ENCODE measurements around the gene ZNF740. TPM values are rescaled to one million over a fixed set of nuclear protein-coding genes. Genes with fewer than 3 reads are reported as not detected.
A peak's percentile ranks its signal among the peaks of the same experiment; 100 is the strongest.
"Not testable (repeated sequence)": the region's sequence is repeated elsewhere in the genome, so short reads cannot be mapped to it uniquely, and the experiment has no call there.

ZNF740 gene, protein sequence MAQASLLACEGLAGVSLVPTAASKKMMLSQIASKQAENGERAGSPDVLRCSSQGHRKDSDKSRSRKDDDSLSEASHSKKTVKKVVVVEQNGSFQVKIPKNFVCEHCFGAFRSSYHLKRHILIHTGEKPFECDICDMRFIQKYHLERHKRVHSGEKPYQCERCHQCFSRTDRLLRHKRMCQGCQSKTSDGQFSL
- polyA plus RNA-seq (ENCODE audit: insufficient read length): 28.3 TPM

GRCh38 chr12:53180220-53180930 is at the start of gene ZNF740, which contains the start of gene CSAD:
Gene ZNF740 (plus strand): TSS chr12:53180722. CDS start chr12:53181984, 1,262 bp downstream.
Gene CSAD (minus strand): TSS chr12:53180925. CDS start chr12:53173470, 7,455 bp downstream.
- DNase-seq: peak; percentile 98

- DNase-seq: no peak
Observed at GRCh38 chr12:53131844-53132243, 48.7 kb upstream of the ZNF740 start.

DNA sequence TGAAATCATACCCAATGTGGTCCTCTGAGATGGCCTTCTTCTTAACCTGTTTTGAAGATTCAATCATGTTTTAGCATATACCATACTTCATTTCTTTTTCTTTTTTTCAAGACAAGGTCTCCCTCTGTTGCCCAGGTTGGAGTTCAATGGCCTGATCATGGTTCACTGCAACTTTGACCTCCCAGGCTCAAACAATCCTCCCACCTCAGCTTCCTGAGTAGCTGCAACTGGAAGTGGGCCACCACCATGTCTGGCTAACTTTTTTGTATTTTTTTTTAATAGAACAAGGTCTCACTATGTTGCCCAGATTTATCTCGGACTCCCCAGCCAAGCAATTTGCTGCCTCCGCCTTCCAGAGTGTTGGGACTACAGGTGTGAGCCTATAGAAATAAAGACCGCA is 46.8 kb upstream of the ZNF740 start:
- no peak for DNase-seq

GRCh38 chr12:53143355-53143754 is 37.2 kb upstream of the ZNF740 start:
- no peak for DNase-seq

DNA sequence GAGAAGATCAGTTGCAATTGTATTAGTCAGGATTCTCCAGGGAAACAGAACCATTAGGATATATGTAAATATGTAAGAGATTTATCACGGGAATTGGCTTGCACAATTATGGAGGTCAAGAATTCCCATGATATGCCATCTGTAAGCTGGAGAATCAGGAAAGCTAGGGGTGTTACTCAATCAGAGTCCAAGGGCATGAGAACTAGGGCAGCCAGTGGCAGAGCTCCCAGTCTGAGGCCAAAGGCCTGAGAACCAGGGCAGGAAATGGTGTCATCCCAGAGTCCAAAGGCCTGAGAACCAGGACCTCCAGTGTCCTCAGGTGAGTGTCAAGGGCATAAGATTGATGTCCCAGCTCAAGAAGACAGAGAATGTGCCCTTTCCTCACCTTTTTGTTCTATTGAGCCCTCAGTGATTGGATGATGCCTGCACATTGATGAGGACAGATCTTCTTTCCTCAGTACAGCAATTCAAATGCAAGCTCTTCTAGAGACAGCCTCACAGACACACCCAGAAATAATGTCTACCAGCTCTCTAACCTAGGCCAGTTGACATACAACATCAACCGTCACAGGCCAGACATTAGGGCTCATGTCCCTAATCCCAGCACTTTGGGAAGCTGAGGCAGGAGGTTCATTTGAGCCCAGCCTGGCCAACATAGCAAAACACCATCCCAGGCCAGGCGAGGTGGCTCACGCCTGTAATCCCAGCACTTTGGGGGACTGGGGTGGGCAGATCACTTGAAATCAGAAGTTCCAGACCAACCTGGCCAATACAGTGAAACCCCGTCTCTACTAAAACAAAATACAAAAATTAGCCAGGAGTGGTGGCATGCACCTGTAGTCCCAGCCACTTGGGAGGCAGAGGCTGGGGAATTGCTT is 34.9 kb upstream of the ZNF740 start:
- DNase-seq: no peak

GRCh38 chr12:53147181-53147580 is 33.3 kb upstream of the ZNF740 start:
- DNase-seq: no peak

- no peak for DNase-seq
Observed at GRCh38 chr12:53147653-53148052, 32.9 kb upstream of the ZNF740 start.

DNA sequence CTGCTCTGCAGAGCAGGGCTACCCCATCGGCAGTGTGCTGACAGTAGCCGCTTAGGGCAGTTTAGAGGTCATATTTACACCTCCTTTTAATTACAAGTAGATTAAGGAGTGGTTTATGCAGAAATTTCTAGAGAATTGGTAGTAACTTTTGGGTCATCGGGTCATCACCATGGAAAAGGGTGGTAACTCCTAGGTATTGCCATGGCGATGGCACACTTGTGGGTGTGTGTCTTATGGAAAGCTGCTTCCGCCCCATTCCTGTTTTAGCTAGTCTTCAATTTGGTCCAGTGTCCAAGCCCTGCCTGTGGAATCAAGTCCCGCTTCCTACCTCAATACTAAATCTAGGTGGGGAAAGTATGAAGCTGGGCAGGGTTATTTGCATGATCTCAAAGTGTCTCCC is 29.5 kb upstream of the ZNF740 start:
- DNase-seq: no peak

- DNase-seq: no peak
Observed at GRCh38 chr12:53152390-53152789, 28.1 kb upstream of the ZNF740 start.

DNA sequence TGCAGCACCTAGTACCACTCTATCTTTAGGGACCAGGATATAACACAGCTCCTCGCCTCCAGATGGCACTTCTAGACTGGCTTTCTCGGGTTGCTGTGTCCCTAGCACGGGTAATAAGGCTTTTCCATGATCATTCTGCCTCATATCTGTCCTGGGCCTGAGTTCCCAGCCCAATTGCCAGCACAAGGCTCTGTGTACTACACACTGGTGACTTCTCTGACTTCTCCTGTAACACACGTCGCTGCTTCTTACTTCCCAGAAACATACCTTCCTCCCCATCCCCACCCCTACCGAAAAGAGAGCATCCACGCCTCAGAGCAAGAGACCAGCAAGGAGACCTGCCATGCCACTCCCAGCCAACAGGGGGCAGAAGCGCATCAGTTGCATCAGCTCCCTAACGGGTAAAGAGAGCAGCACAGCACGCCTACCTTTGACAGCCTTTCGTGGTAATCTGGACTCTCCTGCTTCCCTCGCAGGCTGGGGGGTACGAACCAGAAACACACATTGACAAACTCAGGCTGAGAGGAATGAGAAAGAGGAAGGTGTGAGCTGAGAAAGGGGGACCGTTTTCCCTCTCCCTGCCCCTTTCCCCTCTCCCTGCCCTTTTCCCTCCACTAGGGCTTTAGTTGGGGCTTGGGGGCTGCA is 21.2 kb upstream of the ZNF740 start:
- DNase-seq: peak; percentile 69

DNA sequence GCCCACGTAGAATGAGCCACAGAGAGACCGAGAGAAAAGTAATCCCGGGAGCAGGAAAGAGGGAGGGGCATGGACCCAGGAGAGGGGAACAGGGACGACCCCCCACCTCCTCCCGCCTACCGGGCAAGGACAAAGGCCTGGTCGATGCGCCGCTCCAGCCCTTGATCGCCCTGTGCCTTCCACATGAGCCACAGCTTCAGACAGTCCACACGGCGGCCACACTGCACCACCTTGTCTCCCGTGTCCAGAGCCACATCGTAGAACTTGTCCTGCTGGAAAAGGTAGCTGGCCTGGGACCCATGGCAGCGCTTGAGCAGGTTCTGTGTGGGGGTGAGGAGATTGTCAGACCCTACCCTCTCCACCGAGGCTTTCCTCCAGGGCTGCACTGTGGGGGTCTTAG is 20.5 kb upstream of the ZNF740 start:
- no peak for DNase-seq

DNA sequence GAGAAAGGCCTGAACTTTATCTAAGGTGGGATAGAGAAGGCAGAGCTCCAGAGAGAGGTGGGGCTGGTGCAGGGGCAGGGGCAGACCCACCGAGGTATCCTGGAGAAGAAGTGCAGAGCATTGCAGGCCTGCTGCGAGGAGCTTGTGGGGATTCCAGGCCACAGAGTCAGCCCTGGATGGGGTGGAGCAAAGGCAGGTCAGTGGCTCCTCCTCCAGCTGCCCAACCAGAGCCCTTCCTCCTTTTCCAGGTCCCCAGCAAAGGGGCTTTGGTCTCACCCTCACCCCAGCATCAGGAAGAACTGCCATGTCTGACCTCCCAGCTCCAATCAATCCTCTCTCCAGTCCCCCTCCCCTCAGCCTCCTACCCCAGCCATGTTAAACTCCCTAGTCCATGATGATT is 19.8 kb upstream of the ZNF740 start:
- no peak for DNase-seq

- no peak for DNase-seq
Observed at GRCh38 chr12:53161119-53161911, 19.2 kb upstream of the ZNF740 start.

DNA sequence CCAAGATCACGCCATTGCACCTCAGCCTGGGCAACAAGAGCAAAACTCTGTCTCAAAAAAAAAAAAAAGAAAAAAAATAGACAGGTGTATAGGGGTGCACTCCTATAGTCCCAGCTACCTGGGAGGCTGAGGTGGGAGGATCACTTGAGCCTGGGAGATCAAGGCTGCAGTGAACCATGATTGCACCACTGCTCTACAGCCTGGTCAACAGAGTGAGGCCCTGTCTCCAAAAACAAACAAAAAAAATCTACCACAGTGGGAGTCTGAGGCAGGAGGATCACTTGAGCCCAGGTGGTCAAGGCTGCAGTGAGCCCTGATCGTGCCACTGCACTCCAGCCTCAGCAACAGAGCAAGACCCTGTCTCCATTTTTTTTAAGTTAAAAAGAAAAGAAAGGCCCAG is 17.5 kb upstream of the ZNF740 start:
- DNase-seq: not testable (repeated sequence)

DNA sequence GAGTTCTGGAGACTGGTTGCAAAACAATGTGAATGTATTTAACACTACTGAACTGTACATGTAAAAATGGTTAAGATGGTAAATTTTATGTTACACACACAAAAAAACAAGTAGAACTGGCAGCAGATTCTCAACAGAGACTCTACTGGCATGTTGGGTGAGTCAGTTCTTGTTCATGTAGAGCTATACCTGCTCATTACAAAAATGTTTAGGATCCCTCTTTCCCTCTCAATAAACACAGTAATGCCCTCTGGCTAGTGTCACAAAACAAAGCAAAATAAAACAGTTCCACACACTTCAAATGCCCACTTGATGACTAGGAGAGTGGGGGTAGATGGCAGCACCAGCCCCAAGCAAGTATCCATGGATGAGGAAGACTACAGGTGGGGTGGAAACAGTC is 13.7 kb upstream of the ZNF740 start:
- DNase-seq: no peak

DNA sequence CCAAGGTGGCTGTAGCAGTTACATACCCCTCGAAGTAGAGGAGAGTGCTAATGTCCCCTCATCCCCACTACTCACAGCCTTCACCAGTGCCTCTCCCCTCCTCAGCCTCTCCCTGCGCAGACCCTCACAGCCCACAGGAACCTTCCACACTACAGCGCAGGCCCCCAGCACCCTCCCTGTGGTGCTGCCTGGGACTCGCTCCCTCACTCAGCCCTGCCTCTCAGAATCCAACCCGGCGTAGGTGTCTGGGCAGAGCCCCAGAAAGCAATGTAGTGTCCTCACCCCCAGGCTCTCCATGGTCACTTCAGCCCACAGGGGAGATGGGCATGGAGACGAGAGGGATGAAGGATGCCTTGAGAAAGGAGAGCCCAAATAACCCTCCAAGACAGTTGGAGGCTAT is 10.9 kb upstream of the ZNF740 start:
- no peak for DNase-seq

DNA sequence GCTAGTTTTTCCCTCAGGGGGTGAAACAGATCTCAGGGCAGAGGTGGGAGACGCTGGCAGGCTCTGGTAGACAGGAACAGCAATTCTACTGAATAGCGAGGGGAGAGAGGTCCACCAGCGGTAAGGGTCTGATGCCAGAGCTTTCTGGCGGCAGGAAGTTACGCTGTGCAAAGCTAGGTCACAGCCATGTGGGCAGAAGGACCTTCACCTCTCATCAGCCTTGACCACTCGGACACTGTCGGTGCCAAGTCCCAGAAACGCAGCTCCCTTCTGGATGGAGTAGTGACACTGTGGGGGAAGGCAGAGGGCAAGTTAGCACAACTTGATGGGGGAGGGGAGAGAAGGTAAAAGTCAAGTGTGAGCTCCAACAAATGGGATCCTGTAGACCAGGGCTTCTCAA is 10.3 kb upstream of the ZNF740 start:
- DNase-seq: no peak

- no peak for DNase-seq
Observed at GRCh38 chr12:53170876-53171724, 9.4 kb upstream of the ZNF740 start.

GRCh38 chr12:53171725-53172329 is 8.7 kb upstream of the ZNF740 start:
- DNase-seq: no peak

DNA sequence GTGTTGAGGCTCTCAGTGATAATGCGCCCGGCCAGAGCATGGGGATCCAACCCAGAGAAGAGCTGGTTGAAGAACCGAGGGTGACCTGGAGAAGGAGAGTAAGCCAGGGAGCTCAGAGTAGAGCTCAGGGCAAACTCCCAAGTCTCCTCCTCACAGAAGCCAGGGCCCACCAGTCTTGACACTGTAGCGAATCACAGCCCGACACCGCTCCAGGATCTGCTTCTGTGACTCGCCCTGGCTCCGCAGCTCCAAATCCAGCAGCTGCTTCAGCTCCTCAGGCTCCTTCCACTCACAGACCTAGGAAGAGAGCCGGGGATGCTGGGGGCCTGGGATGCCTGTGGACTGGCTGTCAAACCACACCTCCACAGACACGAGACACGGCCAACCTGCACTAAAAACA is 8.2 kb upstream of the ZNF740 start:
- no peak for DNase-seq
